IPS DF 4.7 (cell line): ENCODE results near the gene KCNQ1OT1.

ENCODE experiments used
- DNase-seq: peaks from one replicate; pipeline ENCODE4 v3.0.0-alpha.2; 2013; ENCODE audit warnings: low spot score; ENCODE audit errors: extremely low read depth

KCNQ1OT1 gene

GRCh38 chr11:2737226-2737590 is 37.4 kb upstream of the KCNQ1OT1 start:
- DNase-seq, result no peak

- DNase-seq, result no peak
Measured at GRCh38 chr11:2736577-2737225, 36.9 kb upstream of the KCNQ1OT1 start.

DNA sequence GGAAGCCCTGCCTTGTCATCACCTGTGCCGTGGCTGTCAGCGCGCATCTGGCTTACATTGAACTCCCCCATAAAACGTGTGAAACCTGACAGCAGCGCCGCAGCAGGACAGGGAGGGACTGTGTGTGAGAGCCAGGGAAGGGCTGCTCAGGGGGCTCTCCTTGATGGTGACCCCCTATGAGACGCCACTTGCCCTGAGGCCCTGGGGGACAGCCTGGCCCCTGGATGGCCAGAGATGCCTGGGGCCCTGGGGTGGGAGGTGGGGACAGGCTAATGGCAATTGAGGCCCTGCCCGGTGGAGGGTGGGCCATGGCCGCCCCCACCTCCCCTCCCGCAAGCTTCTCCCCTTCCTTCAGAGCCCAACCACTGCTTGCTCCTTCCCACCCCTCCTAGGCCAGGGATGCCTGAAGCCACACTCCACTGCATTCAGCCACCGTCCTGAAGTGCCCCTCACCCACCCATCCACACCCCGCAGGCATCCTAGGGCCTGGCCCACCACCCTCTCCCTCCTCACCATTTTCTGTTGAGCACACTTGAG is 35.3 kb upstream of the KCNQ1OT1 start:
- DNase-seq, result no peak

DNA sequence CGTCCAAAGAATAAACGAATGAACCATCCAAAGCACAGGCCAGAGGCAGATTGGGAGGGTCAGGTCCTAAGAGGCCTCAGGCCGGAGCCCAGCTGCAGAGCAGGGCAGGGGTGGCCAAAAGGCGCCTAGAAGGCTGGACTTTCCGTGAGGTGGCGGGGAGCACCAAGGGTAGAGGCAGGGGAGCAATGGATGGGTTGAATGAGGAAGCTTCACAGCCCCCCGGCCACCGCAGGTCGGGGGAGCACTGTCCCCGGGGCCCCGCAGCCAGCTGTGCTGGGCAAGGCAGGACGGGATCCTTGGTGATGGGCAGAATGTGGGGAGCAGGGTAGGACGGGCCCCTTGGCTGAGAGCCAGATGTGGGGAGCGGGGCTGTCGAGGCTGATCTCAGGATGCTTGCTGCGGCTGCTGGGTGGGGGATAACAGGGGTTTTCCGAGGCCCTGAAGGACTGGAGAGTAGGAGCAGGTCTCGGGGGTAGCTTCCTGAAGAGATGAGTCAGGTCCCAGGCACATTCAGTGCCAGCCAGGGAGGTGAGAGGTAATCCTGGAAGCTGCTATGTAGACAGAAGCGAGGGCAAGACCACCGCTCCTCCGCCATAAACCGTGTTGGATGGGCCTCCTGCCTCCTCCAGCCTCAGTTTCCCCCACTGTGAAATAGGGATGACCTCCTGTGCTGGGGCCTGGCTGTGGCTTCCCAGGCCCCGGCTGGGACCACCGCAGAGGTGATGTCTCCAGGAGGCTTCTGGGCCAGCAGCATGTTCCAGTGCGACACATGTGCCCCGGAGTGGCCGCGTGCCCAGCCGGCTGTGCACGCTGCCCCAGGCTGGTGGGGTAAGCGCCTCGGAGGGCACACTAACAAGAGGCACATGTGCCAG is 34.6 kb upstream of the KCNQ1OT1 start:
- no peak for DNase-seq

- DNase-seq, result no peak
Measured at GRCh38 chr11:2732940-2733628, 33.3 kb upstream of the KCNQ1OT1 start.

DNA sequence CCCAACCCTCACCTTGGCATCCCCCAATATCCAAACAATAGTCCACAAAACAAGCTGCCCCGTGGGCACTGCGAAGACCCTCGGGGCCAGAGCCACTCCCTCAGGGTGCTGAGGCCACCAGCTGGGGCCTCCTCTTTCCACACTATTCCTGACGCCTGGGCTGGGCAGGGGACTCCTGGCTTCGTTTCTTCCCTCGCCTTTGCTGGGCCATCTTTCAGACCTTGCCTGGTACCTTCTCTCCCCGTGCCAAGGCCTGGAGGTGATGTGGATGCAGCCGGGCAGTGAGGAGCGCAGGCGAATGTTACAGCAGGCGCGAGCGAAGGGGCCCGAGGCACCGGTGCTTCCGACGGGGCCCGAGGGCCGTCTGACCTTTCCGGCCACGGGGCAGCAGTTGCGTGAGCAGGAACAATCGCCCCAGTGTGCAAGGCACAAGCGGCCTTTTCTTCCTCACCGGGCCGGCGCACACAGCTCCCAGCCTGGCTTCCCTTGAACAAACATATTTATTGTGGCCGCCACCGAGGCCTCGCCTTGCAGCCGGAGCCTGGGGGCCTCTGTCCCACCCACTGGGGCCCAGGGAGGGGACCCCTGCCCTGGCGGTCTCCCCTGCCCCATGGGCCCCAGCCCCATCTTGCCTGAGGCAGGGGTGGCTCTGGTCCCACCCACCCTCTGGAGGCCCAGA is 32.6 kb upstream of the KCNQ1OT1 start:
- no peak for DNase-seq

- no peak for DNase-seq
Measured at GRCh38 chr11:2731130-2732125, 31.6 kb upstream of the KCNQ1OT1 start.

DNA sequence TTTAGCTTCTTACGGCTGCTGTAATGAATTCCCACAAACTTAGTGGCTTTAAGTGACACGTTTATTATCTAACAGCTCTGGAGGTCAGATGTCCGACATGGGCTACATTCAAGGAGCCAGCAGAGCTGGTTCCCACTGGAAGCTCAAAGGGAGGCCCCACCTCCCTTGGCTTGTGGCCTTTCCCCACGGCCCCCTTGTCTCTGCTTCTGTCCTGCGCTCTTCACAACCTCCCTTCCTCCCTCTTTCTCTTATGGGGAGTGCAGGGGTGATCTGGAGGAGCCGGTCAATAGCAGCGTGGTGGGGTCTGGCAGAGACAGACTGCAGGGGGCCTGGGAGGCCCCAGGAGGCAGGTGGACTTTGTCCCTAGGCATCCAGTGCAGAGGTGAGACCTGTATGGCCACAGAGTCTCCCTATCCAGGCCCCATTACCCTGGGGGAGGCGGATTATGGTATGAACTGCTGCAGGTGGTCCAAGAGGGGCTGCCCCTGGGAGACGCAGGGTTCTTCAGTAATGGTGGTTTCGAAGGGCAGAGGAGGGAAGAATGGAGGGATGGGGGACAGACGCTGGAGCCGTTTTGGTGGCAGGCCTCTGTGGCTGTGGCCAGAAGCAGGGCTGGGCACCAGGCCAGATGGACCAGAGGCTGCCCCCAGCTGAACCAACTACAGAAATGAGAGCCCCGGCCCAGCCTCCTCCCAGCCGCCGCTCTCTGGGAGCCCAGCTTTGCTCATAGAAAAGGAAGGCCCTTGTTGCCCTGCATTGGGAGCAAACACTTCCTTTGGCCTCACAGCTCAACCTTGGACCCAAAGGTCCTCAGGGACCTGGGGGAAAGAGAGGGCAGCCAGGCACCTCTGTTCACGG is 30.7 kb upstream of the KCNQ1OT1 start:
- DNase-seq, result no peak

GRCh38 chr11:2729841-2730240 is 30.0 kb upstream of the KCNQ1OT1 start:
- no peak for DNase-seq

DNA sequence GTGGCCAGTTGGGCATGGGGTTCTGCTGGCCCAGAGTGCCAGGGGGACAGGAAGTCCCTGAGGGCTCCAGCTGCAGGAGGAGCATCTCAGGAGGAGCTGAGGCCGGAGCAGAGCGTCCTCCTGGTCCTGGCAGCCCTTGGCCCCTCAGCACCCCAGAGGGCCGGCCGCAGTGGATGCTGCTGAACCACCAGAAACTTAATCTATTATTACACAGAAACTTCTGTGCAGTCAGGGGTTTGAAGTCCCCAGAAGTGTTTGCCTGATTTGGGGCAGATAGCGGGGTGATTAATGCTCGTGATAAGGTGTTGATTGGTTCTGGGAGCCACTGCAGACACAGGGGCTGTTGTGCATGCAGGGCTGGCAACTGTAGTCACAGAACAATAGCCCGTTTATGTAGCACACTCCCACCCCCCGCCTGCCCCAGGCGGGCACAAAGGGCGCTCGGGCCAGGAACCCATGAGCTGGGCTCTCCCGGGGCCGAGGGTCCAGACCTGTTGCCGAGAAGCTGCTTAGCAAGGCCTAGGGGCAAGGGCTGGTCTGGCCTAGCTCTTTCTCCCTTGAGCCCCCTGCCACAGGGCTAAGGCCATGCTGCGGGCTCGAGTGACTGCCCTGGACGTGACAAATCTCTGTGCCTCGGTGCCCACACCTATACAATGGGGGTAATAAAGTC is 29.0 kb upstream of the KCNQ1OT1 start:
- DNase-seq, result no peak

DNA sequence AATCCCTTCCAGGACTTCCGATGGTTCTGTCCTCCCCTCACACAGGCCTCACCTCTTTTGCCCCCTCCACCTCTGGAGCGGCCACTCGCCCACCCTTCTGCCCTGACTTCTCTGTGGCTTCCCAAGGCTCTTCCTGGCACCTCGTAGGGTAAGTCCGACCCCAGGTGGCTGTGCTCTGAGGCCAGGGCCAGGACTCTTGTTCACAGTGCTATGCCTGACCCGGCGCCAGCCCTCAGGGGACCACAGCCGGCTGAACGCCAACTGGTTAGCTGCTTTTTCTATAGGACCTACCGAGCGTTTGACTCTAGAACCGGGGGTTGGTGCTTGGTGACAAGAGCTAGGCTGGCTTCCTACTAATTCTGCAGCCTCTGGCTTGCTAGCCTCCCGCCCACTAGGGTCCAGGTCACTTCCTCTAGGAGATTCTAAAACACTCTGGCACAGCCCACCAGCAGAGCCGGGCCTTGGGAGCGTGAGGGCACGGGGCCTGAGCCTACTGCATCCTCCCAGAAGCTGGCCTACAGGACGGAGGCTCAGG is 28.4 kb upstream of the KCNQ1OT1 start:
- no peak for DNase-seq

DNA sequence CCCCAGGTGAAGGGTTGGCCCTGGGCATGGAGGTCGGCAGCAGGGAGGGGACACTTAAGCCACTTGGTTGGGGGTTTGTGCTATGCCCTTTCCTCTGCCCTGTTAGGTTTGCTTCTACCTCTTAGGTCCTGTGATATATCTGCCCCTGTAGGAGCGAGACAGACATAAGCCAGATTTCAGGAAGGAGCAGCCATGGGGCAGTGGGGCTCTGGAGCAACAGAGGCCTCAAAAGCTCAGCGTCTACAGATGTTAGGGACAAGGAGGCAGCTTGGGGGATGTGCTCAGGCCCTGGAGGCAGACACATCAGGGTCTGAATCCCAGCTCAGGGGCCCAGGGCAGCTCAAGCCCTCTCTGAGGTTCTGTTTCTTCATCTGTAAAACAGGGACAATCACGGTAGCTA is 27.2 kb upstream of the KCNQ1OT1 start:
- DNase-seq, result no peak

DNA sequence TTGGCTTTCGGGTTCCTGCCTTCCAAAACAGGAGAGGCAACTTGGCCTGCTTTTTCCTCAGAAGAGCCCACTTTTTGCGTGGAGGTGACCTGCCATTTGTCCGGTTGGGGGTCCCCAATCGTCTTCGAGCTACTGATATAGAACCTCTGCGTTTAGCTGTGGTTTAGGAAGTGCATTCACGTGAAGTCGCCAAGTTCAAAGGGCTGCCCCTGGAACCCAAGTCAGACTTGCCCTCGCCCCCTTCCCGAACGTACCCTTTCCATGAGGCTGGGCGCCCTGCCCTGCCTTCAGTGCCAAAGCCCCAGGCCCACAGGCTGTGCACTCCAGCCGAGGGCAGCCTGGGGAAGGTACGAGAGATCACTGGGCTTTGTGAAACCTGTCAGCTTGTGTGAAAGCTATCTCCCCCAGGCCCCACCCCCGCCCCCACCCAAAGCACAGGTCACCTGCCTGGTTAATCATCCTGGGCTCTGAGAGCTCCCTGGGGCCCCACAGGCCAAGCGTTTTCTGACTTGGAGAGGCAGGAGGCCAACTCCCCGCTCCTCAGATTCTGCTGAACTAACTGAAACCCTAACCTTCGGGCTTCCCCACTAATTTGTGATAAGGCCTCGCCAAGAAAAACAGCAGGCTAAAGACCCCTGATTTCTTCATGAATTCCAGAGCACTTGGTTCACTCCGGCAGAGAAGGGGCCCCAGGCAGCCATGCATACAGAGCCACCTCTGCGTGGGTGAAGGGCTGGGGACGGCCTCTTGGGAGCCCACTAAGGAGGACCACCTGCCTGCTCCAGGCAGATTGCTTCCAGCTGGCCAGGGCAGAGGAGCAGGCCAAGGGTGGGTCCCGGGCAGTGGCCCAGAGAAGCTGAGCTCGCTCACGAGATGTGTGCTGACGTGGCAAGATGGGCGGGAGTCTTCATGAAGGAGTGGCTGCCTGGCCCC is 25.8 kb upstream of the KCNQ1OT1 start:
- DNase-seq, result no peak

GRCh38 chr11:2724653-2725367 is 25.0 kb upstream of the KCNQ1OT1 start:
- DNase-seq, result no peak

- no peak for DNase-seq
Measured at GRCh38 chr11:2724104-2724503, 24.3 kb upstream of the KCNQ1OT1 start.

DNA sequence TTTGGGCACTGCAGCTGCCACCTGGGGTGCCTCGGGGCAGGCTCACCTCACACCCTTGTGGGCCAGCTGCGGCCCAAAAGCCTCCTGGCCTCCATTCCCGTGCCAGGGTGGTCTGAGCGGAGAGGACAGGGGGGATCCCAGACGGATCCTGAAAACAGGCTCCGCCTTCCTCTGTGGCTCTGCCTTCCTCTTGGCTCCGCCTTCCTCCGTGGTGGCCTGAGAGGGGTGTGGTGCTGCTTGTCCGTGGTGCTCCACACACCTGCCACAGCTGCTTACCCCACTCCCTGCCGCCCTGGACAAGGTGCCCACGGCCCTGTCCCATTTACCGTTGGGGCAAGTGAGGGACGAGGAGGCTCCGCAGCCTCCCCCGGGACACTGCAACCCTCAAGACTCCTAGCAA is 23.2 kb upstream of the KCNQ1OT1 start:
- no peak for DNase-seq
